ENCODE data around the gene SLC49A3.

DNA sequence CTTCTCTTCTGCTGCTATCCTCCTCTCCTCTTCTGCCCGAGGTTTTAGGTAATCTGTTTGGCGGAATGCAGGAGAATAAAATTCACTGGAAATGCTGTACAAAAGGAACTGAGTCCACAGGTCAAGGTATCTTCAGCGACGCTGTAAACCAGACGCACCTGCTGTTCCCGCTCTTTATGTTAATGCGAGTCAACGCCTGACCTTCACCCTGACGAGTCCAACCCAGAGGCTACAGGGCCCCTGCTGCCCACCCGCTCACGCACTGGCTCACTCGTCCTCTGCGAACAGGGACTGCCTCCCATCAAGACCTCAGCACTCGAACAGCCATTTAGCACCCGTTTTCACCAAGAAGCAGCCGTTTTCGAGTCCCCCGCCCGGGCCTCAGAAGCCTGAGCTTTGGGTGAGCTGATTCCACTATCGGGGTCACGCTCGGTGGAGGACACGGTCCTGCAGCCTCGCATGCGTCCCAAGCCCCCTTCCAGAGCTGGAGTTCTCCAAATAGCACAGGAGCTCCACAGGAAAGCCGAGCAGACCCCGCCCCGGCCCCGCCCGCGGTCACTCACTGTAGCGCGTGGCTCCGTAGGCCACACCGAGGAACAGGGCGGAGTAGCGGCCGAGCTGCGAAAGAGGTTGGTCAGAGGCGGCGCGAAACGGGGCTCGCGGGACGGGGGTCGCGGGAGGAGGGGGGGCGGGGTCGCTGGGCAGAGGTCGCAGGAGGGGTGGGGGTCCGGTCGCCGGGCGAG is 15.4 kb downstream of the SLC49A3 start:
- TF ChIP-seq, protein P1, sequence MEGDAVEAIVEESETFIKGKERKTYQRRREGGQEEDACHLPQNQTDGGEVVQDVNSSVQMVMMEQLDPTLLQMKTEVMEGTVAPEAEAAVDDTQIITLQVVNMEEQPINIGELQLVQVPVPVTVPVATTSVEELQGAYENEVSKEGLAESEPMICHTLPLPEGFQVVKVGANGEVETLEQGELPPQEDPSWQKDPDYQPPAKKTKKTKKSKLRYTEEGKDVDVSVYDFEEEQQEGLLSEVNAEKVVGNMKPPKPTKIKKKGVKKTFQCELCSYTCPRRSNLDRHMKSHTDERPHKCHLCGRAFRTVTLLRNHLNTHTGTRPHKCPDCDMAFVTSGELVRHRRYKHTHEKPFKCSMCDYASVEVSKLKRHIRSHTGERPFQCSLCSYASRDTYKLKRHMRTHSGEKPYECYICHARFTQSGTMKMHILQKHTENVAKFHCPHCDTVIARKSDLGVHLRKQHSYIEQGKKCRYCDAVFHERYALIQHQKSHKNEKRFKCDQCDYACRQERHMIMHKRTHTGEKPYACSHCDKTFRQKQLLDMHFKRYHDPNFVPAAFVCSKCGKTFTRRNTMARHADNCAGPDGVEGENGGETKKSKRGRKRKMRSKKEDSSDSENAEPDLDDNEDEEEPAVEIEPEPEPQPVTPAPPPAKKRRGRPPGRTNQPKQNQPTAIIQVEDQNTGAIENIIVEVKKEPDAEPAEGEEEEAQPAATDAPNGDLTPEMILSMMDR (IDR thresholded peaks at IDR 0.05) = no peak
- TF ChIP-seq POLR2A (IDR thresholded peaks at IDR 0.05) = no peak
